BE2C (cell line): ENCODE data around the gene DHRS3.

Source experiments
- DNase-seq: peaks from one replicate; pipeline ENCODE4 v3.0.0-alpha.2; 2020
- H3K27me3 ChIP-seq: fragments of 250-450 bp; sonication (Bioruptor Pico); 2 replicates; pipeline ENCODE4 v1.5.1; 2020; ENCODE audit warnings: mild to moderate bottlenecking
- H3K36me3 ChIP-seq: fragments of 250-450 bp; sonication (Bioruptor Pico); 2 replicates; pipeline ENCODE4 v1.5.1; 2020; ENCODE audit warnings: mild to moderate bottlenecking
- H3K4me1 ChIP-seq: fragments of 250-450 bp; sonication (Bioruptor Pico); 2 replicates; pipeline ENCODE4 v1.5.1; 2020
- H3K4me3 ChIP-seq: 2 replicates; pipeline ENCODE4 v1.5.1; 2011; ENCODE audit warnings: low read depth, low read length
- H3K9me3 ChIP-seq: fragments of 250-450 bp; sonication (Bioruptor Pico); 2 replicates; pipeline ENCODE4 v1.5.1; 2020
- TF ChIP-seq, protein P1 (sequence below): IDR thresholded peaks from 2 replicates; pipeline ENCODE4 v1.5.1; 2012; ENCODE audit warnings: mild to moderate bottlenecking, low read depth, low read length

The DHRS3 gene

GRCh38 chr1:12640958-12641272 lies 22.9 kb upstream of the DHRS3 start:
- H3K9me3 ChIP-seq: no peaks in the 10 kb centered on the region
- H3K27me3 ChIP-seq: no peaks in the 10 kb centered on the region
- DNase-seq: no peak
- TF ChIP-seq, protein P1, sequence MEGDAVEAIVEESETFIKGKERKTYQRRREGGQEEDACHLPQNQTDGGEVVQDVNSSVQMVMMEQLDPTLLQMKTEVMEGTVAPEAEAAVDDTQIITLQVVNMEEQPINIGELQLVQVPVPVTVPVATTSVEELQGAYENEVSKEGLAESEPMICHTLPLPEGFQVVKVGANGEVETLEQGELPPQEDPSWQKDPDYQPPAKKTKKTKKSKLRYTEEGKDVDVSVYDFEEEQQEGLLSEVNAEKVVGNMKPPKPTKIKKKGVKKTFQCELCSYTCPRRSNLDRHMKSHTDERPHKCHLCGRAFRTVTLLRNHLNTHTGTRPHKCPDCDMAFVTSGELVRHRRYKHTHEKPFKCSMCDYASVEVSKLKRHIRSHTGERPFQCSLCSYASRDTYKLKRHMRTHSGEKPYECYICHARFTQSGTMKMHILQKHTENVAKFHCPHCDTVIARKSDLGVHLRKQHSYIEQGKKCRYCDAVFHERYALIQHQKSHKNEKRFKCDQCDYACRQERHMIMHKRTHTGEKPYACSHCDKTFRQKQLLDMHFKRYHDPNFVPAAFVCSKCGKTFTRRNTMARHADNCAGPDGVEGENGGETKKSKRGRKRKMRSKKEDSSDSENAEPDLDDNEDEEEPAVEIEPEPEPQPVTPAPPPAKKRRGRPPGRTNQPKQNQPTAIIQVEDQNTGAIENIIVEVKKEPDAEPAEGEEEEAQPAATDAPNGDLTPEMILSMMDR: no peak
- H3K4me1 ChIP-seq: no peaks in the 10 kb centered on the region
- H3K4me3 ChIP-seq: no peak overlapping the region
- H3K36me3 ChIP-seq: no peaks in the 10 kb centered on the region

GRCh38 chr1:12640237-12640957 lies 22.4 kb upstream of the DHRS3 start:
- TF ChIP-seq, protein P1: no peak
- H3K9me3 ChIP-seq: no peaks in the 10 kb centered on the region
- no peak overlapping the region for H3K4me3 ChIP-seq
- DNase-seq: no peak
- no peaks in the 10 kb centered on the region for H3K36me3 ChIP-seq
- no peaks in the 10 kb centered on the region for H3K27me3 ChIP-seq
- H3K4me1 ChIP-seq: no peaks in the 10 kb centered on the region

GRCh38 chr1:12637693-12638092 lies 19.7 kb upstream of the DHRS3 start:
- no peaks in the 10 kb centered on the region for H3K4me1 ChIP-seq
- H3K9me3 ChIP-seq: no peaks in the 10 kb centered on the region
- H3K36me3 ChIP-seq: no peaks in the 10 kb centered on the region
- TF ChIP-seq, protein P1: no peak
- no peak overlapping the region for H3K4me3 ChIP-seq
- no peaks in the 10 kb centered on the region for H3K27me3 ChIP-seq
- no peak for DNase-seq

DNA sequence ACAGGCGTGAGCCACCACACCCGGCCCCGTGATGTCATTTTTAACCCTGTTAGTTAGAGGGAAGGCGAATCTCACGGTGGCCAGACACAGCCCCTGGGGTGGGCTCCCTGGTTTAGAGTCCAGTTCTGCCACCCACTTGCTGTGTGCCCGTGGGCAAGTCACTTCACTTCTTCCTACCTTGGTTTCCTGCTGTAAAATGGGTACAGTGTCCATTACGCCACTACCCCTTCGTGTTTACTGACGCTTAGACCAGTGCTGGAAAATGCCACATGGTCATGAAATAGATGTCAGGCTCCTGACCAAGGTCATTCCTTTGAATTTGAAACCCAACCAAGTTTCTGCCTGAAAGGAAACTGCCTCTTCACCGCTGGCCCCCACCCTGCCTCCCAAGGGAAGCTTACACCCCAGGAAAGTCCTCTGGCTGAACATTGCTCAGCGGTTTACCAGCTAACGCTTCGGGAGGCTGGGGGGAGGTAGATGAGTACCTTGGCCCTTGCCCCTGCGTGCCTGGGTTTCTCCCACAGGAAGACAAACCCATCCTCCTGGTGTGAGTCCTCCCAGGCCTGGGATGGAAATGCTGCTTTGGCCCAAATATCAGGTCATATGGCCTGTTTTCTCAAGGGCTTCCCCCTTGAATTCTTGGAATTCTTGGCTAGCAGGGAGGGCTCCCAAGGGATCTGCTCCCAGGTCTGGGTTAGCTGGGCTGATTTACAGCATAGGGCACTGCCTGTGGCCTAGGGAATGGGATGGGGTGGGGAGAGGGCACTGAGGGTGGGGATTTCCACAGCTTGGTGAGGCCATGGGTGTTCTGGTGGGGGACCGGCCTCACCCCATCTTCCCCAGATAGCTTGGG lies 18.3 kb upstream of the DHRS3 start:
- TF ChIP-seq, protein P1: no peak
- Histone ChIP-seq H3K4me3 (no peak overlapping the region), H3K4me1 (no peaks in the 10 kb centered on the region), H3K9me3 (no peaks in the 10 kb centered on the region), H3K36me3 (no peaks in the 10 kb centered on the region), H3K27me3 (no peaks in the 10 kb centered on the region)
- no peak for DNase-seq

DNA sequence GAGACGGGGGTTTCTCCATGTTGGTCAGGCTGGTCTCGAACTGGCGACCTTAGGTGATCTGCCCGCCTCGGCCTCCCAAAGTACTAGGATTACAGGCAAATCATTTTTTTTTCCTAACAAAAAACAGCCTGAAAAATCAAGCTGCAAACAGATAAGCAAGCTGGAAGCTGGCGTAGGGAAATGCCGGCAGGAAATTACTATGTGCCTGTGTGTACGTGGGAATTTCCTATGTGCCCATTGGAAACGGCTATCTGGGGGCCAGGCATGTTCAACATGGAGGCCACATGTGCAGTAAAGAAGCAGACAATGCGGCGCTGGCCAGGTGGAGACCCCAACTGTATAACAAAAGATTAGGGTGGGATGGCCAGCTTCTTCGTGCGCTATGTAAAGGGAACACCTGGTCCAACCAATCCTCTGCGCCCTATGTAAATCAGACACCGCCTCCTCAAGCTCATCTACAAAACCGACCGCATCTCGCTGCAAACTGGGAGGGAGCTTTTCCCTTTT lies 16.7 kb upstream of the DHRS3 start:
- Histone ChIP-seq H3K27me3 (no peaks in the 10 kb centered on the region), H3K36me3 (no peaks in the 10 kb centered on the region), H3K9me3 (no peaks in the 10 kb centered on the region), H3K4me3 (no peak overlapping the region), H3K4me1 (no peaks in the 10 kb centered on the region)
- no peak for DNase-seq
- TF ChIP-seq, protein P1: no peak

DNA sequence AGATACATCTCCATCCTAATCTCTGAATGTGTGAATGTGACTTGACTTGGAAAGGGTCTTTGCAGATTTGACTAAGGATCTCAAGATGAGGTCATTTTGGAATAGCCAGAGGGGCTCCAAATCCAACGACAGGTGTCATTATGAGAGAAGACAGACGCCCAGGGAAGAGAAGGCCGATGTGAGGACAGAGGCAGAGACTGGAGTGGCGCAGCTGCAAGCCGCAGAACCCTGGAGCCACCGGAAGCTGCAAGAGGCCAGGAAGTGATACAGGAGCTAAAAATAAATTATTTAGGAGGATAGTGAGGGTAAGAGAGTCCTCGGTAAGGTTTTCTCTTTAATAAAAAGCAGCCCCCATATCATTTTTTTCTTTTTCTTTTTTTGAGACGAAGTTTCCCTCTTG lies 16.1 kb upstream of the DHRS3 start:
- H3K4me1 ChIP-seq: no peaks in the 10 kb centered on the region
- no peaks in the 10 kb centered on the region for H3K36me3 ChIP-seq
- DNase-seq: no peak
- H3K27me3 ChIP-seq: no peaks in the 10 kb centered on the region
- no peaks in the 10 kb centered on the region for H3K9me3 ChIP-seq
- TF ChIP-seq, protein P1: no peak
- no peak overlapping the region for H3K4me3 ChIP-seq
